Muscle layer of colon (tissue), 2 donors: ENCODE measurements around the gene CAMKMT.

Experiments used
- H3K27ac ChIP-seq: one replicate; pipeline ENCODE4 v1.7.0; 2013; ENCODE audit warnings: low read depth, mild to moderate bottlenecking, low read length, moderate library complexity
- H3K27me3 ChIP-seq, 2 donors: one replicate each; pipeline ENCODE4 v1.7.0; 2013; ENCODE audit warnings: low read length in 2 of 2, mild to moderate bottlenecking in 2 of 2; ENCODE audit not compliant: insufficient read depth in 2 of 2, control insufficient read depth in 1 of 2
- H3K36me3 ChIP-seq: one replicate; pipeline ENCODE4 v1.7.0; 2013; ENCODE audit warnings: mild to moderate bottlenecking, low read length; ENCODE audit not compliant: insufficient read depth
- H3K4me1 ChIP-seq: one replicate; pipeline ENCODE4 v1.7.0; 2013; ENCODE audit warnings: mild to moderate bottlenecking, low read length; ENCODE audit not compliant: insufficient read depth
- H3K4me3 ChIP-seq, 2 donors: one replicate each; pipeline ENCODE4 v1.7.0; 2013; ENCODE audit warnings: low read length in 2 of 2, low read depth in 1 of 2, mild to moderate bottlenecking in 1 of 2, moderate library complexity in 1 of 2
- H3K9ac ChIP-seq: one replicate; pipeline ENCODE4 v1.7.0; 2013; ENCODE audit warnings: low read length
- H3K9me3 ChIP-seq: one replicate; pipeline ENCODE4 v1.7.0; 2013; ENCODE audit warnings: mild to moderate bottlenecking, low read length
- donor health status: abdominal sarcoma.
- donor health status: Adenocarcinoma of cecum.

Gene CAMKMT

DNA sequence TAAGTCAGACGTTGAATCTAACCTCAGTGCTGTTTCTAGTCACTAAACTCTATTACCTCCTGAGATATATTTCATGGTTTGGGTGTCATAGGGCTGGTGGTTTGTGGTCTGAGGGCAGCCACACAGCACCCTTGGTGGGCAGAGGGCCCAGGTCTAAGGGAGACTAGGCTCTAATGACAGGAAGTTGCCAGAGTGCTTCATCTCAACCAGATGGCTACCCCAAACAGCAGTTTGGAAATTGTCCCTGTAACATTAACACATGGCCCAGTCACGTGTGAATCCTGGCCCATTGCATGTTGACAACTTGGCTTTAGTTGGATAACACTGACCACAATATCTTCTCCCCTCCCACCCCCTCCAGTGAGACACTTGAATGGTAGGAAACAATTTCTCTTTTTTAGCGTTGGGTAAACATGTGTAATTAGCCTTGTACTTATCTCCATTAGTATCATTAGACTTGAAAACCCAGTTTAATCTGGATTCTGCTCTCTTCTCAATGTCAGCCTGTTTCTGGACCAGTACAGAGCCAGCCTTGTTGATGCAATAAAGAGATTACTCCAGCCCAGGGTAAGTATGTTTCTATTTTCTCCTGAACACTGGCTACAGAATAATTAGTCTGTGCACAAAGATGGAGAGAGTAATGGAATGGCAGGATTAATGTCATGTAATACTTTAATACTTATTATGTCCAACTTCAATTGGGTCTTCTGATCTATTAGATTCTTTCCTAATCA lies 392.0 kb downstream of the CAMKMT start:
- no peak overlapping the region for H3K27ac ChIP-seq

DNA sequence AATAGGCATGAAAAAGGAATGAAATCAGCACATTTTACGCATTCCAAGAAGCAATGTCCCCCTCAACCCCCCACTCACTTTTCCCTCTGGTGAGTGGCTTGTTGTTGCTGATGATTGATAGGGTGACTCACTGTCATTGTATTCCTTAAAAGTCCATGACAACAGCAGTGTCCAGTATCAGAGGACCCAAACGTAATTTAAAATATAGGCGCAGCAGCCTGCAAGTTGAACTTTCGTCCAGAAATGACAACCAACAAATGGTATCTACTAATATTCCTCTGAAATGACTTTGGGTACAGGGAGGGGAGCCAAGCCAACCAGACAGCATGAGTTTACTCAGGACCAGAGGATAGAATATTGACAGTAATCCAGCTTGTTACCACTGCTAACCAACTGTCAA lies 396.8 kb downstream of the CAMKMT start:
- no peak overlapping the region for H3K4me3 ChIP-seq
- H3K9me3 ChIP-seq, result no peaks in the 10 kb centered on the region
- H3K4me1 ChIP-seq, result no peaks in the 10 kb centered on the region
- H3K36me3 ChIP-seq, result no peaks in the 10 kb centered on the region
- no peak overlapping the region for H3K27ac ChIP-seq
- no peak overlapping the region for H3K9ac ChIP-seq
- H3K27me3 ChIP-seq, result no peaks in the 10 kb centered on the region

More for the DNA sequence above, 392.0 kb downstream of the CAMKMT start:
- Histone ChIP-seq H3K9ac (no peak overlapping the region), H3K36me3 (peaks cover 3% of the 10 kb centered on the region), H3K9me3 (no peaks in the 10 kb centered on the region), H3K4me1 (no peaks in the 10 kb centered on the region), H3K27me3 (no peaks in the 10 kb centered on the region), H3K4me3 (no peak overlapping the region)

- Histone ChIP-seq H3K4me3 (no peak overlapping the region), H3K36me3 (no peaks in the 10 kb centered on the region), H3K4me1 (no peaks in the 10 kb centered on the region), H3K9me3 (no peaks in the 10 kb centered on the region), H3K27ac (no peak overlapping the region), H3K27me3 (no peaks in the 10 kb centered on the region), H3K9ac (no peak overlapping the region)
Observed at GRCh38 chr2:44759823-44760222, 398.1 kb downstream of the CAMKMT start.

GRCh38 chr2:44763275-44763782 lies 401.6 kb downstream of the CAMKMT start:
- no peaks in the 10 kb centered on the region for H3K4me1 ChIP-seq
- no peaks in the 10 kb centered on the region for H3K36me3 ChIP-seq
- no peak overlapping the region for H3K9ac ChIP-seq
- H3K27ac ChIP-seq, result no peak overlapping the region
- no peak overlapping the region for H3K4me3 ChIP-seq
- H3K9me3 ChIP-seq, result no peaks in the 10 kb centered on the region
- H3K27me3 ChIP-seq, result no peaks in the 10 kb centered on the region

DNA sequence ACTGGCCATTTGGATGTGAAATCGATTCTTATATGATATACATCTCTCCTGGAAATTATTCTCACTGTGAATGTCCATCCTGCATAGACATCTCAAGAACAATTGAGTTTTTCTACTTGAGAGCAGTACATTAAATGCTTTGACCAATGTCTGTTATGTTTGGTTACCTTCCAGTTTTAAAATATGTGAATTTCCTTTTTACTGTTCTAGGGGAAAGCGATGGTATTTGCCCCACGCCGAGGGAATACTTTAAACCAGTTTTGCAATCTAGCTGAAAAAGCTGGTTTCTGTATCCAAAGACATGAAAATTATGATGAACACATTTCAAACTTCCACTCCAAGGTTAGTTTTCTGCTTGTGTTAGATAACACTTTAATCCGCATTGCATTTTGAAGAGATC lies 404.5 kb downstream of the CAMKMT start:
- H3K4me3 ChIP-seq, result no peak overlapping the region
- H3K9me3 ChIP-seq, result no peaks in the 10 kb centered on the region
- H3K36me3 ChIP-seq, result no peaks in the 10 kb centered on the region
- H3K4me1 ChIP-seq, result no peaks in the 10 kb centered on the region
- no peak overlapping the region for H3K27ac ChIP-seq
- H3K27me3 ChIP-seq, result no peaks in the 10 kb centered on the region
- no peak overlapping the region for H3K9ac ChIP-seq

GRCh38 chr2:44766777-44767176 lies 405.0 kb downstream of the CAMKMT start:
- no peaks in the 10 kb centered on the region for H3K27me3 ChIP-seq
- H3K9me3 ChIP-seq, result no peaks in the 10 kb centered on the region
- no peak overlapping the region for H3K27ac ChIP-seq
- no peaks in the 10 kb centered on the region for H3K36me3 ChIP-seq
- H3K4me3 ChIP-seq, result no peak overlapping the region
- no peak overlapping the region for H3K9ac ChIP-seq
- H3K4me1 ChIP-seq, result no peaks in the 10 kb centered on the region

DNA sequence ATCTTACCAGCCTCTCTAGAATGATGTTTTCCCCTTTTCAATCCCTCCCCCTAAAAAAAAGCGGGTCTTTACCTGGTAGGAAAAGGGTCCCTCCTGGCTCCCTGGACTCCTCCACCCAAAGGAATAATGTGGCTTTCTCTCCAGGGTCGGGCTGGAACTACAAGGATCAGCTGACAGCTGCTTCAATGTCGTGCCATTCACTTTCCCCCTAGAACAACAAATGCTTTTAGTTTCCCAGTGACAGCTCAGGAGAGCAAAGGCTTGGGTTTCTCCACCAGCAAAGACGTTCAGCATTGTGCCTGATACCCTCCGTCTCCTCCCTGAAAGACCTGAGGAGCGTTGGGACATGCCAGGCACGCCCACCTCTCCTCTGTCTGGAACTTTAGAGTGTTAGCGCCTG lies 405.9 kb downstream of the CAMKMT start:
- H3K9me3 ChIP-seq, result no peaks in the 10 kb centered on the region
- no peak overlapping the region for H3K27ac ChIP-seq
- no peak overlapping the region for H3K9ac ChIP-seq
- no peaks in the 10 kb centered on the region for H3K4me1 ChIP-seq
- no peaks in the 10 kb centered on the region for H3K27me3 ChIP-seq
- H3K36me3 ChIP-seq, result no peaks in the 10 kb centered on the region
- H3K4me3 ChIP-seq, result no peak overlapping the region

DNA sequence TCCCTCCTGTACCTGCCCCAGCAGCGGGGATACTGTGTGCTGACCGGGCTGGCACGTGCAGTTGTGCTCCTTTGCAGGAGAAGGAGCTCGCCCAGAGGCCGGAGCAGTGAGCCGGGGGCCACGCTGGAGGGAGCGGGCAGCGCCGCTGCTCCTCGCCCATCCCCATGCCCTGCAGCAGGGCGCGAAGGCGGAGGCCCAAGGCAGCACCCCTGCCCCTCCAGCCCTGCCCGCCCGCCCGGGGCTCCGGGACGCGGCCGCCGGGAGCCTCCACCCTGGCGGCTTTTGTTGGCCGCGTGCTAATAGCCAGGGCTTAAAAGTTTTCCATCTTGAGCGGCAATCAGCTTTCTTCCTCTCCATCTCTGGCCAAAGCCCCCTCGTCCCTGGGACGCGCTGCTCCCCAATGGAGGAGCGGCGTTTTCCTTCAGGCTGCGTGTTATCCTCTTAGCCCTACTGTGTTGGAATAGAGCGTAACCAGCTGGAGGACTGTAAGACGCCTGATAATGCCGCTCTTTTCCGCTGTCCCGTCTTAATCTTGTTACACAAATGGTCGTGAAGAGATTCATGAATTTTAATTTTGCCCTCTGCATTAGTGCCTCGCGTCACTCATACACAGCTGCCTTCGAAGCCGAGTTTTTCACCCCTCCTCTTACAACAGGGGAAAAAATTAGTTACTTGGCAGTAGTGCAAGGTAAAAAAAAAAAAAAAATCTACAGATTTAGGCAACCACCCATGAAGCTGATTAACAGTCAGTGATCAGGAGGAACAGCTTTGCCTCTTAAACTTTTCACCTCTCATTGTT lies 406.9 kb downstream of the CAMKMT start:
- H3K27ac ChIP-seq, result no peak overlapping the region
- H3K4me3 ChIP-seq, result no peak overlapping the region
- H3K9ac ChIP-seq, result no peak overlapping the region
- no peaks in the 10 kb centered on the region for H3K27me3 ChIP-seq
- no peaks in the 10 kb centered on the region for H3K9me3 ChIP-seq
- H3K36me3 ChIP-seq, result no peaks in the 10 kb centered on the region
- H3K4me1 ChIP-seq, result no peaks in the 10 kb centered on the region

DNA sequence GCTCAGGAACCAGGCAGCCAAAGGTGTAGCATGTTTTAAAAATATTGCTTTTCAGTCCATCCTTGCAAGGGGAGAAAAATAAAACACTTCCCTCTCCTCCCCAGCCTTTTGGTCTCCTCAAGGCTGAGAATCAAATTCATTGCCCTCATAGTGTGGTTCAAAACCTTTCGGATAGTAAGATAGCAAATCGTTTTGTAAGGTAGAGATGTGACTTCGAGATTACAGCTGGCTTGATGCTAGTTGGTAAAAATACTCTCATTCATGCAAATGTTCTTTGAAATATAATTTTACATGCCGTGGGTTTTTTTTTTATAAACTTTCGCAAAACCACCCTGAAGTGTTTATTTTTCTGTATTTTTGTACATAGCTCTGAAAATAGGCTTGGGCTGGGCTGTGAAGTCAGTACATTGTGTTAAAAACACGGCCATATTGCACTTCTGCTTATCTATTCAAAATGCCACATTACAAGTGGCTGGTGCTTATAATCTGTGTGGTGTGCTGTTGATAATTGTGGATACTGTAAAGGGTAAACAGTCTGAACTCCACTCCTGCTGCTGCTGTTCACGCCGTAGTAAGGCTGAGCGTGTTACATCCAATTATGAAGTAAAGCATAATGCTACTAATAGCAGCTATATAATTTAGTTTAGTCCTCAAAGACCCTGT lies 407.7 kb downstream of the CAMKMT start:
- Histone ChIP-seq H3K27ac (no peak overlapping the region), H3K4me3 (no peak overlapping the region), H3K4me1 (no peaks in the 10 kb centered on the region), H3K36me3 (no peaks in the 10 kb centered on the region), H3K9ac (no peak overlapping the region), H3K9me3 (no peaks in the 10 kb centered on the region), H3K27me3 (no peaks in the 10 kb centered on the region)

GRCh38 chr2:44770221-44771195 lies 408.8 kb downstream of the CAMKMT start:
- no peaks in the 10 kb centered on the region for H3K9me3 ChIP-seq
- no peak overlapping the region for H3K9ac ChIP-seq
- H3K27ac ChIP-seq, result no peak overlapping the region
- no peaks in the 10 kb centered on the region for H3K4me1 ChIP-seq
- no peaks in the 10 kb centered on the region for H3K27me3 ChIP-seq
- H3K4me3 ChIP-seq, result no peak overlapping the region
- no peaks in the 10 kb centered on the region for H3K36me3 ChIP-seq
